ENCODE measurements around the gene GPD2.

- no peak for TF ChIP-seq CTCF (IDR thresholded peaks at IDR 0.05; ENCODE audit: borderline replicate concordance, extremely low read depth, low read length, poor library complexity, severe bottlenecking)
- TF ChIP-seq EZH2 (IDR thresholded peaks at IDR 0.05; ENCODE audit: borderline replicate concordance, low read depth, low read length, severe bottlenecking): no peak
These were observed 125.9 kb downstream of the GPD2 start for GRCh38 chr2:156562124-156562523.

Data from DND-41 (cell line).